Pancreas (tissue), 10 donors: Measurements from ENCODE around the gene SEMA4G. TPM values are rescaled to one million over a fixed set of nuclear protein-coding genes. Genes with fewer than 3 reads are reported as not detected.

Experiments used
- ATAC-seq, 4 donors: fragments of 200-7000 bp; cut with Tn5 transposase; one replicate each; pipeline versions ENCODE4 v1.8.0 to v1.9.1; 2020; ENCODE audit warnings: mild to moderate bottlenecking in 4 of 4, moderate library complexity in 4 of 4
- DNase-seq, 6 donors: peaks; one replicate each; pipeline ENCODE4 v3.0.0-alpha.2; 2020
- FAIRE-seq: peaks from 2 replicates; lab custom pipeline; 2012; peaks lifted over from hg19 to GRCh38; lab: Jason Lieb, UNC
- H3K27ac ChIP-seq, 4 donors: fragments of 200-600 bp; sonication (generic); 1 replicate in 3 of 4; 2 replicates in 1 of 4; pipeline versions ENCODE4 v1.5.0 to v1.8.0; 2020
- H3K27me3 ChIP-seq, 4 donors: fragments of 200-600 bp; one replicate each; pipeline ENCODE4 v1.8.0; 2021
- H3K36me3 ChIP-seq, 3 donors: fragments of 200-600 bp; sonication (generic) in 1 of 3; one replicate each; pipeline versions ENCODE4 v1.5.0 to v1.8.0; 2020 to 2021
- H3K4me1 ChIP-seq, 3 donors: fragments of 200-600 bp; one replicate each; pipeline ENCODE4 v1.8.0; 2021
- H3K4me3 ChIP-seq, 4 donors: fragments of 200-600 bp; sonication (generic) in 2 of 4; one replicate each; pipeline versions ENCODE4 v1.5.0 to v1.8.0; 2020 to 2021
- H3K9me3 ChIP-seq, 4 donors: fragments of 200-600 bp; one replicate each; pipeline ENCODE4 v1.8.0; 2021
- CTCF ChIP-seq, 4 donors: fragments of 200-600 bp; sonication (generic) in 3 of 4; IDR thresholded peaks; one replicate each; pipeline versions ENCODE4 v1.5.0 to v1.8.0; 2021; ENCODE audit warnings: antibody characterized with exemption in 4 of 4
- WGBS, 2 donors: extraction: QIAGEN DNeasy Blood & Tissue Kit; methylation state at CpG; one replicate each; pipeline ENCODE4 v1.1.7; 2013; 5-methylcytosine and 5-hydroxymethylcytosine counted together
- intact Hi-C, 3 donors: fragments of 100-400 bp; cut with DNase I; formaldehyde crosslinking; loops; one replicate each; pipeline versions ENCODE4 v1.11.1 to v1.14.2; 2022
- polyA plus RNA-seq, 2 donors: library from polyadenylated mRNA; stranded (reverse); fragments of 200-250 nt; gene quantifications; one replicate each; pipeline ENCODE4 v1.2.3, GENCODE V29; 2013
- total RNA-seq, 6 donors: library from RNA; stranded (reverse); fragmentation: NEBNext Ultra II Directional in 4 of 6; extraction: Animal tissue kit (Norgen Biotek cat#: 25700) in 4 of 6; gene quantifications; one replicate each; pipeline versions ENCODE4 v1.2.1 to v1.2.4, GENCODE V29; 2021 to 2023
- donor health status: healthy with polysubstance abuse.
- donor health status: DM: no; HTN: no; CAD: no; lungs with moderate emphysema.
- donor health status: DM: no; HTN: no; CAD: no.
- donor health status: control.
- donor health status: control.
- donor health status: Bipolar disorder and iron deficiency.
- donor health status: DM: yes; HTN: yes; CAD: no.
- donor health status: DM: no; HTN: no; CAD: no.
- donor health status: DM: no; HTN: no; CAD: no.
- donor health status: DM: yes; HTN: yes; CAD: no.

Gene SEMA4G
- total and polyA plus RNA-seq, 8 donors = 8.7 to 36.4 (median 15.3) TPM

- intact Hi-C loops = no loop called here
- no peak for TF ChIP-seq CTCF (IDR thresholded peaks at IDR 0.05)
- H3K27me3 ChIP-seq = no peaks in the 10 kb centered on the region
- H3K4me3 ChIP-seq = no peak overlapping the region
- FAIRE-seq (no peak), ATAC-seq (no peak), DNase-seq (no peak)
- no peak overlapping the region for H3K27ac ChIP-seq
- H3K4me1 ChIP-seq = peaks cover 0 to 3% (median 0%) of the 10 kb centered on the region in 3 donors
- no peaks in the 10 kb centered on the region for H3K9me3 ChIP-seq
- peaks cover 15 to 63% (median 20%) of the 10 kb centered on the region in 3 donors for H3K36me3 ChIP-seq
Measured at GRCh38 chr10:100930368-100930767, 38.9 kb upstream of the SEMA4G start.

DNA sequence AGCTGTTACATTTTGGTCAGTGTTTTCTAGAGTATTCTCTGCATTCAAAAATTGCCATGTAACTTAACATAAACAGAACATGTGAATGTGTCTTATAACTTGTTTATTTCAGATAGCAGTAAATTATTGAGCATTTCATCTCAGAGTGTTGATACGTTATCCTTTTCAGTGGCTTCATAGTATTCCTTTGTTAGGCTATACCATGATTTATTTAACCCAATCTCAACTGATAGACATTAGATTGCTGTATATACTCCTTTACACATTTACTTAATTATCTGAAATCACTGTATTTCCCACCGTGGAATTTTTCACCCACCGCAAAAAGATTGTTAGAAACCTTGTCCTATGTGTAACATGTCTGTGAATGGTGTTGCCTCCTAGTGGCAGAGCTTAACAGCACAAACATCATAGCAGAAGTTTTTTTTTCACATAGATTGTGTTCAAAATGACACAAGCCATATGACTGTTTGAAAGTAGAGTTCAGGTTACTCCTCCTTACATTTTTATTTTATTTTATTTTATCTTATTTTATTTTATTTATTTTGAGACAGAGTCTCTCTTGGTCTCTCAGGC, 35.1 kb upstream of the SEMA4G start:
- WGBS, 2 donors = 89 to 94% methylated on average over 3 of the region's 3 CpGs
- ATAC-seq (no peak), DNase-seq (no peak), FAIRE-seq (no peak)
- H3K27me3 ChIP-seq = no peaks in the 10 kb centered on the region
- no peak overlapping the region for H3K27ac ChIP-seq
- peak in 1 of 4 donors; percentile 8 for TF ChIP-seq CTCF (IDR thresholded peaks at IDR 0.05)
- no peaks in the 10 kb centered on the region for H3K4me1 ChIP-seq
- no peak overlapping the region for H3K4me3 ChIP-seq
- peaks cover 8 to 64% (median 27%) of the 10 kb centered on the region in 3 donors for H3K36me3 ChIP-seq
- intact Hi-C loops = no loop called here
- no peaks in the 10 kb centered on the region for H3K9me3 ChIP-seq

- no peaks in the 10 kb centered on the region for H3K9me3 ChIP-seq
- H3K4me1 ChIP-seq = no peaks in the 10 kb centered on the region
- no peak for DNase-seq
- H3K4me3 ChIP-seq = no peak overlapping the region
- H3K27ac ChIP-seq = no peak overlapping the region
- peak; percentile 20 for FAIRE-seq
- no peaks in the 10 kb centered on the region for H3K27me3 ChIP-seq
- ATAC-seq = no peak
- no peak for TF ChIP-seq CTCF (IDR thresholded peaks at IDR 0.05)
- H3K36me3 ChIP-seq = peaks cover 3 to 55% (median 7%) of the 10 kb centered on the region in 3 donors
- intact Hi-C loops = no loop called here
Measured at GRCh38 chr10:100939763-100940344, 29.4 kb upstream of the SEMA4G start.

DNA sequence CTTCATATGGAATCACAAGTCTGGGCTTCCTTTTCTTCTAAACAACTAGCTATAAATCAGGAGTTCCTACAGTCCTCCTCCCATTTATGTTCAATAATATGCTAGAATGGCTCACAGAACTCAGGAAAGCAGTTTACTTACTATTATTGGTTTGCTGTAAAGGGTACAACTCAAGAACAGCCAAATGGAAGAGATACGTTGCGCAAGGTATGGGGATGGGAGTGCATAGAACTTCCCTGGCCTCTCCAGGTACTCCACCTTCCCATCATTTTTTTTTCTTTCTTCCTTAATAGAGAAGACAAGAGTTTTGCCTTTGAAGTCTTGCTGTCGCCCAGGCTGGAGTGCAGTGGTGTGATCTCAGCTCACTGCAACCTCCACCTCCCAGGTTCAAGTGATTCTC, 27.1 kb upstream of the SEMA4G start:
- intact Hi-C loops = no loop called here
- 98 to 100% methylated on average over 3 of the region's 3 CpGs for WGBS, 2 donors
- DNase-seq = no peak
- ATAC-seq = no peak
- H3K36me3 ChIP-seq = peaks cover 4 to 76% (median 7%) of the 10 kb centered on the region in 3 donors
- no peak for FAIRE-seq
- no peaks in the 10 kb centered on the region for H3K9me3 ChIP-seq
- H3K4me3 ChIP-seq = no peak overlapping the region
- H3K27ac ChIP-seq = no peak overlapping the region
- TF ChIP-seq CTCF (IDR thresholded peaks at IDR 0.05) = no peak
- H3K4me1 ChIP-seq = no peaks in the 10 kb centered on the region
- no peaks in the 10 kb centered on the region for H3K27me3 ChIP-seq

DNA sequence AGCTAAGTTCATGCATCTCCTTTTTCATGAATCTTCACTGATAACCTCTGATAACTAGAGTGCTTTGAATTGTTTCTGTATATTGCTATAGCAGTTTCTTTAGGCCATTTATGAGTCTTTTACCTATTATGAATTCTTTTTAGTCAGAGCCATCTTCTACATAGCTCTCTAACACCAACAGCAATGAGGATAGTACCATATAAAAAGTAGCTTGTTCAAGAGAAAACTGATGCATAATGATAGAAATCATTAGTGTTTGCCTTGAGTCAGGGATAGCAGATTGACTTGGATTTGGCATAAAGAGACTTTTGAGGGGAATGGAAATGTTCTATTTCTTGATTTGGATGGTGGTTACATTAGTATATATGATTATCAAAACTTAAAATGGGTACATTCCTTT, 25.8 kb upstream of the SEMA4G start:
- intact Hi-C loops = no loop called here
- no peak for TF ChIP-seq CTCF (IDR thresholded peaks at IDR 0.05)
- Histone ChIP-seq H3K4me3 (no peak overlapping the region), H3K27ac (no peak overlapping the region), H3K27me3 (no peaks in the 10 kb centered on the region), H3K36me3 (peaks cover 6 to 76% (median 12%) of the 10 kb centered on the region in 3 donors), H3K9me3 (no peaks in the 10 kb centered on the region), H3K4me1 (no peaks in the 10 kb centered on the region)
- DNase-seq (no peak), ATAC-seq (no peak), FAIRE-seq (no peak)
